PC-9 (cell line): ENCODE results near the gene ACSL4. TPM values are rescaled to one million over a fixed set of nuclear protein-coding genes. Genes with fewer than 3 reads are reported as not detected.

Experiments
- BruUV-seq: library from RNA; stranded (reverse); fragments of 400-500 nt; replicated peaks from 2 replicates; lab custom pipeline; 2021; lab: Mats Ljungman, UMichigan
- CTCF ChIA-PET: fragments of 300-600 bp; sonication (Branson Sonifier 250); formaldehyde crosslinking; loops from one replicate; lab custom pipeline; 2022; ENCODE audit warnings: antibody characterized with exemption; lab: Charles Lee
- POLR2A ChIA-PET: fragments of 300-600 bp; sonication (Branson Sonifier 250); formaldehyde crosslinking; loops from one replicate; lab custom pipeline; 2022; ENCODE audit warnings: antibody characterized with exemption; ENCODE audit not compliant: unreplicated experiment; lab: Charles Lee
- DNase-seq, 2 experiments: peaks; one replicate each; pipeline versions ENCODE4 v3.0.0 to v3.0.0-alpha.2; 2015 to 2022; ENCODE audit warnings: mixed read lengths in 1 of 2
- H2AFZ ChIP-seq: fragments of 200-600 bp; sonication (generic); 2 replicates; pipeline ENCODE4 v1.8.1; 2017; ENCODE audit warnings: antibody characterized with exemption
- H3F3A ChIP-seq: fragments of 200-600 bp; sonication (generic); 2 replicates; pipeline ENCODE4 v1.8.1; 2017; ENCODE audit warnings: antibody characterized with exemption, mild to moderate bottlenecking, low read depth; ENCODE audit not compliant: insufficient read depth
- H3K27ac ChIP-seq: fragments of 200-600 bp; sonication (generic); 2 replicates; pipeline ENCODE4 v1.6.1; 2016; ENCODE audit warnings: mixed run types
- H3K27me3 ChIP-seq: fragments of 200-600 bp; sonication (generic); 2 replicates; pipeline ENCODE4 v1.6.1; 2016; ENCODE audit warnings: low read depth, mixed run types; ENCODE audit not compliant: insufficient read depth
- H3K36me3 ChIP-seq: fragments of 200-600 bp; sonication (generic); 2 replicates; pipeline ENCODE4 v1.6.1; 2016; ENCODE audit warnings: low read depth, mixed run types
- H3K4me1 ChIP-seq: fragments of 200-600 bp; sonication (generic); replicated peaks from 2 replicates; pipeline ENCODE4 v1.6.1; 2016; ENCODE audit warnings: mixed run types; ENCODE audit not compliant: insufficient read depth
- H3K4me2 ChIP-seq: fragments of 200-600 bp; sonication (generic); 2 replicates; pipeline ENCODE4 v1.6.1; 2017; ENCODE audit warnings: mixed run types
- H3K4me3 ChIP-seq: fragments of 200-600 bp; sonication (generic); 2 replicates; pipeline ENCODE4 v1.6.1; 2016; ENCODE audit warnings: mixed run types
- H3K79me2 ChIP-seq: fragments of 200-600 bp; sonication (generic); 2 replicates; pipeline ENCODE4 v1.6.1; 2017; ENCODE audit warnings: low read depth, mixed run types
- H3K9me2 ChIP-seq: fragments of 200-600 bp; sonication (generic); 2 replicates; pipeline ENCODE4 v1.8.1; 2017; ENCODE audit warnings: mild to moderate bottlenecking; ENCODE audit not compliant: insufficient read depth
- H3K9me3 ChIP-seq: fragments of 200-600 bp; sonication (generic); 2 replicates; pipeline ENCODE4 v1.8.1; 2016; ENCODE audit warnings: low read depth; ENCODE audit not compliant: insufficient read depth
- H4K20me1 ChIP-seq: fragments of 200-600 bp; sonication (generic); 2 replicates; pipeline ENCODE4 v1.8.1; 2017; ENCODE audit not compliant: insufficient read depth
- EZH2 ChIP-seq: fragments of 200-600 bp; sonication (generic); IDR thresholded peaks from 2 replicates; pipeline ENCODE4 v1.8.0; 2017; ENCODE audit warnings: antibody characterized with exemption, low read depth
- intact Hi-C: fragments of 100-400 bp; cut with micrococcal nuclease; formaldehyde crosslinking; loops from one replicate; pipeline ENCODE4 v1.10.0; 2022; ENCODE audit not compliant: unreplicated experiment
- total RNA-seq: library from RNA; stranded (reverse); gene quantifications from 2 replicates; pipeline ENCODE4 v1.2.3, GENCODE V29; 2021
- TF ChIP-seq, protein P1 (sequence below): fragments of 200-600 bp; sonication (generic); conservative IDR thresholded peaks from 2 replicates; pipeline ENCODE4 v1.6.1; 2017; ENCODE audit warnings: mixed run types, antibody characterized with exemption, mild to moderate bottlenecking, moderate library complexity

Gene ACSL4
- total RNA-seq, 1 experiment from 2014 or later: 81.1 TPM

DNA sequence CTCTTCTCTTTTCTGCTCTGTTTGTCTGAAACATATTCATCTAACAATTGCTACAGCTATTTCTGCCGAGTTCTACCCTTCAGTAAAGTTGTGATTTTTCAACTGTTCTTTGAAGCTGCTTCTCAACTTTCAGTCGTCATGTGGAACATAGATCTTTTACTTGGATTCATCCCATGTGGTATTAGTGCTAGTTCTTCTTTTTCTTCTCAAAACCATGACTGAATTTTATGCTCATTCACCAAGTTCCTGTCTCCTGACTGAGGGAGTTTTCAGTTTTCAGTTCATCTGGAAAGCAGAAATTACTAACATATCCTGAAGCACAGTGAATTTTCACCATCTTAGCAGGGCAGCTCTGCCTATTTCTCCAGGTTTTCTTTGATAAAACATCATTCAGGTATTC lies 12.1 kb downstream of the ACSL4 start:
- Histone ChIP-seq H3K9me3 (no peaks in the 10 kb centered on the region; the same call in 1 of the 2 replicates), H3K36me3 (no peaks in the 10 kb centered on the region), H3F3A (no peaks in the 10 kb centered on the region; the same call in 1 of the 2 replicates), H3K9me2 (no peaks in the 10 kb centered on the region), H3K4me2 (no peak overlapping the region), H3K4me3 (no peak overlapping the region), H3K27ac (no peak overlapping the region), H2AFZ (no peak overlapping the region), H3K27me3 (no peaks in the 10 kb centered on the region), H3K79me2 (peaks cover 33% of the 10 kb centered on the region), H3K4me1 (peaks cover 5% of the 10 kb centered on the region; the same call in 1 of the 2 replicates), H4K20me1 (no peaks in the 10 kb centered on the region)
- no TSS peak for BruUV-seq
- no peak for DNase-seq
- TF ChIP-seq EZH2: no peak
- TF ChIP-seq, protein P1, sequence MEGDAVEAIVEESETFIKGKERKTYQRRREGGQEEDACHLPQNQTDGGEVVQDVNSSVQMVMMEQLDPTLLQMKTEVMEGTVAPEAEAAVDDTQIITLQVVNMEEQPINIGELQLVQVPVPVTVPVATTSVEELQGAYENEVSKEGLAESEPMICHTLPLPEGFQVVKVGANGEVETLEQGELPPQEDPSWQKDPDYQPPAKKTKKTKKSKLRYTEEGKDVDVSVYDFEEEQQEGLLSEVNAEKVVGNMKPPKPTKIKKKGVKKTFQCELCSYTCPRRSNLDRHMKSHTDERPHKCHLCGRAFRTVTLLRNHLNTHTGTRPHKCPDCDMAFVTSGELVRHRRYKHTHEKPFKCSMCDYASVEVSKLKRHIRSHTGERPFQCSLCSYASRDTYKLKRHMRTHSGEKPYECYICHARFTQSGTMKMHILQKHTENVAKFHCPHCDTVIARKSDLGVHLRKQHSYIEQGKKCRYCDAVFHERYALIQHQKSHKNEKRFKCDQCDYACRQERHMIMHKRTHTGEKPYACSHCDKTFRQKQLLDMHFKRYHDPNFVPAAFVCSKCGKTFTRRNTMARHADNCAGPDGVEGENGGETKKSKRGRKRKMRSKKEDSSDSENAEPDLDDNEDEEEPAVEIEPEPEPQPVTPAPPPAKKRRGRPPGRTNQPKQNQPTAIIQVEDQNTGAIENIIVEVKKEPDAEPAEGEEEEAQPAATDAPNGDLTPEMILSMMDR: no peak
- ChIA-PET CTCF (no interaction called here), POLR2A (no interaction called here)
- intact Hi-C loops: no loop called here

DNA sequence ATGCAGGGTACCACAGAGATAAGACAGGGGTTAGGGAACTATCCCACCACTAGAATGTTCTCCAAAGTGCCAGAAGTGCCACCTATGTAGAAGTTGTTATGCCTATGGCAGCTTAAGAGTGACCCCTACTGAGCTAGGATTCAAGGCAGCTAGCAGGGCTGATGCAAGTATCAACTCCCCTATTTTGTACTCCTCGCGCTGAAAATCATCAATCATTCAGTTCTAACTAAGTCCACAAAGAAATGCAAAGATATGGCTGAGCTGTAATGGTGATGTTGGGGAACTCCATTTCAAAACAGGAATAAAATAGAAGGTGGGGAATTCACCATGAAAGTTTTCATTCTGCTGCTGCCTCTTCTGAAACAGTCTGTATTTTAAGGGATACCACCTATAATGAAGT lies 13.8 kb downstream of the ACSL4 start:
- H2AFZ ChIP-seq: no peak overlapping the region
- POLR2A ChIA-PET: interaction anchor here (0.5 kb wide), 1 partner anchor 691 kb away, joined by 5 read pairs; no protein-coding TSS in a partner anchor
- H3K9me3 ChIP-seq: no peaks in the 10 kb centered on the region
- intact Hi-C loops: no loop called here
- no peak overlapping the region for H3K27ac ChIP-seq
- peaks cover 19% of the 10 kb centered on the region for H3K4me1 ChIP-seq
- no peak overlapping the region for H3K4me3 ChIP-seq
- CTCF ChIA-PET: no interaction called here
- no peak for DNase-seq
- no peak for TF ChIP-seq EZH2
- TF ChIP-seq, protein P1: no peak
- no peak overlapping the region for H3K4me2 ChIP-seq
- no peaks in the 10 kb centered on the region for H3K36me3 ChIP-seq
- no peaks in the 10 kb centered on the region for H3K9me2 ChIP-seq
- BruUV-seq: no TSS peak
- peaks cover 31% of the 10 kb centered on the region for H3K79me2 ChIP-seq
- no peaks in the 10 kb centered on the region for H3K27me3 ChIP-seq
- peaks cover 8% of the 10 kb centered on the region; the same call in 1 of the 2 replicates for H3F3A ChIP-seq
- H4K20me1 ChIP-seq: no peaks in the 10 kb centered on the region

- intact Hi-C loops: no loop called here
- Histone ChIP-seq H2AFZ (no peak overlapping the region), H3K27ac (peak overlapping the region; percentile 25), H3K4me1 (peaks cover 30% of the 10 kb centered on the region), H4K20me1 (no peaks in the 10 kb centered on the region; the same call in 1 of the 2 replicates), H3K9me3 (no peaks in the 10 kb centered on the region), H3K27me3 (no peaks in the 10 kb centered on the region), H3K4me2 (no peak overlapping the region), H3K36me3 (no peaks in the 10 kb centered on the region), H3F3A (peaks cover 8% of the 10 kb centered on the region; the same call in 1 of the 2 replicates), H3K4me3 (no peak overlapping the region), H3K9me2 (no peaks in the 10 kb centered on the region), H3K79me2 (peaks cover 35% of the 10 kb centered on the region)
- DNase-seq: no peak
- ChIA-PET CTCF (no interaction called here), POLR2A (no interaction called here)
- no peak for TF ChIP-seq EZH2
- TF ChIP-seq, protein P1: no peak
- BruUV-seq: no TSS peak
Measured at GRCh38 chrX:109716431-109717028, 16.5 kb downstream of the ACSL4 start.
